Measurements from ENCODE around the gene TMEM114.
A peak's percentile ranks its signal among the peaks of the same experiment; 100 is the strongest.

The TMEM114 gene

DNA sequence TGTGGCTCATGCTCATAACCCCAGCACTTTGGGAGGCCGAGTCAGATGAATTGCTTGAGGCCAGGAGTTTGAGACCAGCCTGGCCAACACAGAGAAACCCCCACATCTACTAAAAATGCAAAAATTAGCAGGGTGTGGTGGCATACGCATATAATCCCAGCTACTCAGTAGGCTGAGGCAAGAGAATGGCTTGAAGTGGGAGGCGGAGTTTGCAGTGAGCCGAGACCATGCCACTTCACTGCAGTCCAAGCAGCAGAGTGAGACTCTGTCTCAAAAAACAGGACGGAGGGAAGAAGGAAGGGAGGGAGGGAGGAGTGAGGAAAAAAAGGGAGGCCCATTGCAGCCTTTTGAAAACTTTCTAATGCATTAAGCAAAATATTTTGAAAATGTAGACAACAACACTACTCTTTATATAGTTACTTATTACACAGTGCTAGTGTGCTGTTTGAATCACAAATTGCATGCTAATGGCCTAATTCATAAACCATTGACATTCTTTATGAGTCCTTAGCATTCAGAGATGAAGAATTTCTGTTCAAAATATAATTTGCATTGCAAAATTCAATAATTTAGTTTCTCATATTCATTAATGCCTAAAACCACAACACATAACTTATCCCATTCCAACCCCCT lies 59.4 kb downstream of the TMEM114 start:
- Mint-ChIP-seq H3K27me3 (ENCODE audit: low read depth, poor library complexity) (peaks cover 12% of the 10 kb centered on the region), H3K4me1 (peaks cover 26% of the 10 kb centered on the region), H3K36me3 (ENCODE audit: low read depth) (no peaks in the 10 kb centered on the region), H3K9me3 (no peaks in the 10 kb centered on the region), H3K27ac (no peak overlapping the region), H3K4me3 (no peak overlapping the region)
- TF ChIP-seq CTCF (IDR thresholded peaks at IDR 0.05), result no peak
- no peak for DNase-seq

GRCh38 chr16:8528471-8528870 lies 61.8 kb downstream of the TMEM114 start:
- Mint-ChIP-seq H3K27me3 (ENCODE audit: low read depth, poor library complexity) (peaks cover 15% of the 10 kb centered on the region), H3K4me1 (peaks cover 26% of the 10 kb centered on the region), H3K27ac (peak overlapping the region; percentile 84), H3K36me3 (ENCODE audit: low read depth) (no peaks in the 10 kb centered on the region), H3K4me3 (no peak overlapping the region), H3K9me3 (no peaks in the 10 kb centered on the region)
- no peak for TF ChIP-seq CTCF (IDR thresholded peaks at IDR 0.05)
- no peak for DNase-seq

DNA sequence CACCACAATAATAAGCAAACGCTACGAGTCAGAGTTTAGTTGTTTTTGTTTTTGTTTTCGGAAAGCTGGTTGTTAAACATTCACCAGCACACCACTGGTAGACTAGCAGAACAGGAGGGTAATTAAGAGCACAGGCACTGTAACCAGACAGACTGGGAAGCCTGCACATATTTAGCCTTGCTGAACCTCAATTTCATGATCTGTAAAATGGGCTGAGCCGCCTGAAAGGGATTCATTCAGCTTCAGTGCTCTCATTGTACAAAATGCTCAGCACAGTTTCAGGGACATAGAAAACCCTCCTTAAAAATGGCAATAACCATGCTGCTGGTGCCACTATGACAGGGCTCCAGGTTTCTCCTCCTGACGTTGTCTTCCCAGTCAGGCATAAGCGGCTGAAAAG lies 66.4 kb downstream of the TMEM114 start:
- Mint-ChIP-seq H3K4me3 (no peak overlapping the region), H3K27me3 (ENCODE audit: low read depth, poor library complexity) (peaks cover 13% of the 10 kb centered on the region), H3K27ac (no peak overlapping the region), H3K4me1 (peaks cover 20% of the 10 kb centered on the region), H3K9me3 (no peaks in the 10 kb centered on the region), H3K36me3 (ENCODE audit: low read depth) (no peaks in the 10 kb centered on the region)
- no peak for DNase-seq
- no peak for TF ChIP-seq CTCF (IDR thresholded peaks at IDR 0.05)

GRCh38 chr16:8522757-8523156 lies 67.6 kb downstream of the TMEM114 start:
- Mint-ChIP-seq H3K36me3 (ENCODE audit: low read depth) (no peaks in the 10 kb centered on the region), H3K27me3 (ENCODE audit: low read depth, poor library complexity) (peaks cover 15% of the 10 kb centered on the region), H3K27ac (peak overlapping the region; percentile 76), H3K4me3 (no peak overlapping the region), H3K4me1 (peaks cover 13% of the 10 kb centered on the region), H3K9me3 (no peaks in the 10 kb centered on the region)
- no peak for DNase-seq
- no peak for TF ChIP-seq CTCF (IDR thresholded peaks at IDR 0.05)

DNA sequence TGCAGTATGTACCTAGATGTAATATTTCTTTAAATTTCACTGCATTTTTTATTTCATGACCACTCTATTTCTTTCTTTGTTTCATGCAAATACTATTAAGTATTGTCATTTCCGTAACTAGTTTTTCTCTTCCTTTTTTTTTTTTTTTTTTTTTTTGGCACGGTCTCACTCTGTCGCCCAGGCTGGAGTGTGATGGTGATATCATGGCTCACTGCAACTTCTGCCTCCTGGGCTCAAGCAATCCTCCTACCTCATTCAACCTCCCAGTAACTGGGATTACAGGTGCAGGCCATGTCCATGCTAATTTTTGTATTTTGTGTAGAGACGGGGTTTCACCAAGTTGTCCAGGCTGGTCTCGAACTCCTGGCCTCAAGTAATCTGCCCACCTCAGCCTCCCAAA lies 70.7 kb downstream of the TMEM114 start:
- Mint-ChIP-seq H3K27me3 (ENCODE audit: low read depth, poor library complexity) (peaks cover 16% of the 10 kb centered on the region), H3K27ac (no peak overlapping the region), H3K9me3 (no peaks in the 10 kb centered on the region), H3K36me3 (ENCODE audit: low read depth) (no peaks in the 10 kb centered on the region), H3K4me3 (no peak overlapping the region), H3K4me1 (peaks cover 12% of the 10 kb centered on the region)
- no peak for DNase-seq
- no peak for TF ChIP-seq CTCF (IDR thresholded peaks at IDR 0.05)

All from nephron progenitor cell (in vitro differentiated cells).